ENCODE results near the gene RIC1.

DNA sequence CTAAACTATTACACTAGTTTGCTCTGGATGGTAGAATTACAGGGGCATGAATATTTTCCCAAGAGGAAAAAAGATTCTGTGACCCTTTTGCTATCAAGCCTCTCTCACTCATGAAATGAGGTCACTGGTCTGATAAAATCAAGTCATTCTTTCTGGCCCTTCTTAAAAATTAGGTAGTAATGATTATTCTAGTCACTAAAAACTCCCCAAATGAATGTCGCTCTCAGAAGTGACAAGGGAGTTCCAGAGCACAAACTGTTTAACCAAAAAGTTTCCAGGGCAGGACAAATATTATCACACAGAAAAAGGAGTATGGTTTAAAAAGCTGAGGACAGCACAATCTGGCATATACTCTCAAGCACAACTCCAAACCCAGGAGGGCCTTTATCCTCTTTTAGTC lies 191.5 kb downstream of the RIC1 start:
- TF ChIP-seq RAD21 (IDR thresholded peaks at IDR 0.05; ENCODE audit: low read length) (no peak), EP300 (IDR thresholded peaks at IDR 0.05; ENCODE audit: borderline replicate concordance in 1 of 2, low read depth in 1 of 2, low read length in 1 of 2) (no peak), TEAD4 (IDR thresholded peaks at IDR 0.05; ENCODE audit: borderline replicate concordance, insufficient read depth) (no peak), RCOR1 (IDR thresholded peaks at IDR 0.05; ENCODE audit: low read length) (no peak), RFX5 (IDR thresholded peaks at IDR 0.05; ENCODE audit: low read length) (no peak), MEF2A (IDR thresholded peaks at IDR 0.05; ENCODE audit: borderline replicate concordance, low read depth) (no peak)
- TF ChIP-seq, protein P1, sequence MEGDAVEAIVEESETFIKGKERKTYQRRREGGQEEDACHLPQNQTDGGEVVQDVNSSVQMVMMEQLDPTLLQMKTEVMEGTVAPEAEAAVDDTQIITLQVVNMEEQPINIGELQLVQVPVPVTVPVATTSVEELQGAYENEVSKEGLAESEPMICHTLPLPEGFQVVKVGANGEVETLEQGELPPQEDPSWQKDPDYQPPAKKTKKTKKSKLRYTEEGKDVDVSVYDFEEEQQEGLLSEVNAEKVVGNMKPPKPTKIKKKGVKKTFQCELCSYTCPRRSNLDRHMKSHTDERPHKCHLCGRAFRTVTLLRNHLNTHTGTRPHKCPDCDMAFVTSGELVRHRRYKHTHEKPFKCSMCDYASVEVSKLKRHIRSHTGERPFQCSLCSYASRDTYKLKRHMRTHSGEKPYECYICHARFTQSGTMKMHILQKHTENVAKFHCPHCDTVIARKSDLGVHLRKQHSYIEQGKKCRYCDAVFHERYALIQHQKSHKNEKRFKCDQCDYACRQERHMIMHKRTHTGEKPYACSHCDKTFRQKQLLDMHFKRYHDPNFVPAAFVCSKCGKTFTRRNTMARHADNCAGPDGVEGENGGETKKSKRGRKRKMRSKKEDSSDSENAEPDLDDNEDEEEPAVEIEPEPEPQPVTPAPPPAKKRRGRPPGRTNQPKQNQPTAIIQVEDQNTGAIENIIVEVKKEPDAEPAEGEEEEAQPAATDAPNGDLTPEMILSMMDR (IDR thresholded peaks at IDR 0.05), result no peak
- TF ChIP-seq, protein P2, sequence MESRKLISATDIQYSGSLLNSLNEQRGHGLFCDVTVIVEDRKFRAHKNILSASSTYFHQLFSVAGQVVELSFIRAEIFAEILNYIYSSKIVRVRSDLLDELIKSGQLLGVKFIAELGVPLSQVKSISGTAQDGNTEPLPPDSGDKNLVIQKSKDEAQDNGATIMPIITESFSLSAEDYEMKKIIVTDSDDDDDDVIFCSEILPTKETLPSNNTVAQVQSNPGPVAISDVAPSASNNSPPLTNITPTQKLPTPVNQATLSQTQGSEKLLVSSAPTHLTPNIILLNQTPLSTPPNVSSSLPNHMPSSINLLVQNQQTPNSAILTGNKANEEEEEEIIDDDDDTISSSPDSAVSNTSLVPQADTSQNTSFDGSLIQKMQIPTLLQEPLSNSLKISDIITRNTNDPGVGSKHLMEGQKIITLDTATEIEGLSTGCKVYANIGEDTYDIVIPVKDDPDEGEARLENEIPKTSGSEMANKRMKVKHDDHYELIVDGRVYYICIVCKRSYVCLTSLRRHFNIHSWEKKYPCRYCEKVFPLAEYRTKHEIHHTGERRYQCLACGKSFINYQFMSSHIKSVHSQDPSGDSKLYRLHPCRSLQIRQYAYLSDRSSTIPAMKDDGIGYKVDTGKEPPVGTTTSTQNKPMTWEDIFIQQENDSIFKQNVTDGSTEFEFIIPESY (IDR thresholded peaks at IDR 0.05; ENCODE audit: borderline replicate concordance, low read depth), result no peak
- TF ChIP-seq, protein P3, sequence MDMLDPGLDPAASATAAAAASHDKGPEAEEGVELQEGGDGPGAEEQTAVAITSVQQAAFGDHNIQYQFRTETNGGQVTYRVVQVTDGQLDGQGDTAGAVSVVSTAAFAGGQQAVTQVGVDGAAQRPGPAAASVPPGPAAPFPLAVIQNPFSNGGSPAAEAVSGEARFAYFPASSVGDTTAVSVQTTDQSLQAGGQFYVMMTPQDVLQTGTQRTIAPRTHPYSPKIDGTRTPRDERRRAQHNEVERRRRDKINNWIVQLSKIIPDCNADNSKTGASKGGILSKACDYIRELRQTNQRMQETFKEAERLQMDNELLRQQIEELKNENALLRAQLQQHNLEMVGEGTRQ (IDR thresholded peaks at IDR 0.05; ENCODE audit: borderline replicate concordance, low read depth, low read length), result no peak

Measured in SK-N-SH (cell line).